Stimulated activated CD4-positive, alpha-beta T cell treated with anti-CD3 and anti-CD28 coated beads, TNF-alpha, amount 100 ng/mL, for 1 hour (primary cell): ENCODE measurements around the gene KSR1.

Experiments
- DNase-seq, 3 donors: peaks; one replicate each; pipeline ENCODE4 v3.0.0-alpha.2; 2020; ENCODE audit warnings: low read depth in 3 of 3, low spot score in 1 of 3

KSR1 gene

GRCh38 chr17:27473190-27473747 is 17.0 kb downstream of the KSR1 start:
- DNase-seq, result no peak

GRCh38 chr17:27473748-27474609 is 17.7 kb downstream of the KSR1 start:
- peak in 2 of 3 donors; percentile 40 to 49 for DNase-seq

GRCh38 chr17:27475070-27475673 is 18.9 kb downstream of the KSR1 start:
- peak in 1 of 3 donors; percentile 33 for DNase-seq

GRCh38 chr17:27475981-27476895 is 20.0 kb downstream of the KSR1 start:
- DNase-seq, result no peak

GRCh38 chr17:27477050-27477888 is 21.0 kb downstream of the KSR1 start:
- DNase-seq, result no peak

- DNase-seq, result no peak
These were observed 21.9 kb downstream of the KSR1 start for GRCh38 chr17:27477971-27478684.

GRCh38 chr17:27478901-27479538 is 22.8 kb downstream of the KSR1 start:
- no peak for DNase-seq

- no peak for DNase-seq
These were observed 23.6 kb downstream of the KSR1 start for GRCh38 chr17:27479838-27480237.

GRCh38 chr17:27480699-27481098 is 24.5 kb downstream of the KSR1 start:
- no peak for DNase-seq

- DNase-seq, result peak in 2 of 3 donors; percentile 22 to 31
These were observed 25.1 kb downstream of the KSR1 start for GRCh38 chr17:27481327-27481726.

GRCh38 chr17:27485125-27485524 is 28.9 kb downstream of the KSR1 start:
- no peak for DNase-seq

- no peak for DNase-seq
These were observed 29.7 kb downstream of the KSR1 start for GRCh38 chr17:27485716-27486495.

GRCh38 chr17:27486741-27487140 is 30.5 kb downstream of the KSR1 start:
- DNase-seq, result no peak

GRCh38 chr17:27488231-27488630 is 32.0 kb downstream of the KSR1 start:
- DNase-seq, result no peak

- DNase-seq, result no peak
These were observed 32.9 kb downstream of the KSR1 start for GRCh38 chr17:27489045-27489715.

- no peak for DNase-seq
These were observed 34.1 kb downstream of the KSR1 start for GRCh38 chr17:27490391-27490790.

GRCh38 chr17:27491713-27492190 is 35.5 kb downstream of the KSR1 start:
- DNase-seq, result no peak

GRCh38 chr17:27492470-27492869 is 36.2 kb downstream of the KSR1 start:
- DNase-seq, result no peak
